ENCODE results near the gene DOCK4. TPM values are rescaled to one million over a fixed set of nuclear protein-coding genes. Genes with fewer than 3 reads are reported as not detected.

Gene DOCK4
- total and polyA plus RNA-seq, 2 of the 8 experiments (the other 6 are each of a cell fraction or from before 2014, with no cell fraction given): 5.1 to 23.6 TPM

DNA sequence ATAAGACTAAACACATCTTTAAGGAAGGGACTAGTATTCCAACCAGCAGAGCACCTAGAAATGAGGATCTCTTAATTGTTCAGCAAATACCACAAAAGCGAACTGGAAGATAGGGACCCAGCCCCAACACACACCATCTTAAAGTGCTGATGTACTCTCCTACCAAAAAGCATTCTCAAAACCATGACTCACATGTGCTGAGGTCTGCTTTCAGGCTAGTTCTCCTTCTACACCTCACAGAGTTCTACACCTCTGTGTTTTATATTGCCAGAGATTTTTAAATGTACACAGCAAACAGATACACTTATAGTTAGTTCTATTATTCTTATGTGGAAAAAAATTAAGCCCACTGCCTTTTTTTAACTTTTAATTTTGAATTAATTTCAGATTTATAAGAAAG is 191.9 kb downstream of the DOCK4 start:
- FAIRE-seq (no peak), DNase-seq (ENCODE audit: low read depth in 1 of 2, low spot score in 2 of 2) (no peak)
- Histone ChIP-seq H3K4ac (replicated peaks; ENCODE audit: insufficient read length, low read depth, low read length) (no peak overlapping the region), H3K36me3 (ENCODE audit: control insufficient read depth in 2 of 4, insufficient read depth in 4 of 4, low read length in 3 of 4) (no peaks in the 10 kb centered on the region), H3K23ac (ENCODE audit: insufficient read length) (no peak overlapping the region), H2AK5ac (ENCODE audit: low read depth, low read length) (no peak overlapping the region), H3K23me2 (ENCODE audit: low read depth, low read length) (no peaks in the 10 kb centered on the region), H3K14ac (ENCODE audit: insufficient read length) (no peak overlapping the region), H4K91ac (replicated peaks; ENCODE audit: insufficient read length, low read length) (no peak overlapping the region), H3K27ac (ENCODE audit: low read depth, low read length) (no peak overlapping the region), H2BK5ac (ENCODE audit: low read depth, low read length) (no peak overlapping the region), H3K4me3 (ENCODE audit: extremely low read depth in 1 of 4, insufficient read depth in 2 of 4, low read depth in 3 of 4, low read length in 4 of 4) (no peak overlapping the region), H2BK20ac (ENCODE audit: low read length) (no peak overlapping the region), H2AFZ (ENCODE audit: low read length) (no peak overlapping the region), H3K4me1 (replicated peaks in 1 of 4; ENCODE audit: control insufficient read depth in 3 of 4, insufficient read depth in 4 of 4, low read length in 3 of 4) (no peaks in the 10 kb centered on the region), H3K9ac (replicated peaks in 1 of 4; ENCODE audit: extremely low read depth in 1 of 4, low read depth in 3 of 4, low read length in 3 of 4) (no peak overlapping the region), H3K9me3 (ENCODE audit: insufficient read depth in 2 of 2, low read depth in 1 of 2, low read length in 1 of 2) (no peaks in the 10 kb centered on the region), H3K56ac (replicated peaks; ENCODE audit: insufficient read length, low read depth, low read length) (no peak overlapping the region), H2BK120ac (replicated peaks; ENCODE audit: low read depth, low read length) (no peak overlapping the region), H3K18ac (ENCODE audit: extremely low read depth, low read length) (no peak overlapping the region), H2BK15ac (ENCODE audit: low read length) (no peak overlapping the region), H4K8ac (ENCODE audit: extremely low read depth, insufficient read depth, low read length) (no peak overlapping the region), H4K5ac (ENCODE audit: insufficient read length, low read depth, low read length) (no peak overlapping the region), H4K20me1 (replicated peaks in 1 of 2; ENCODE audit: control insufficient read depth in 1 of 2, insufficient read depth in 2 of 2, low read length in 2 of 2) (no peaks in the 10 kb centered on the region), H3K79me1 (ENCODE audit: low read depth, low read length) (no peaks in the 10 kb centered on the region), H3K4me2 (ENCODE audit: insufficient read depth in 1 of 2, low read depth in 2 of 2, low read length in 2 of 2) (no peak overlapping the region), H3K27me3 (replicated peaks in 1 of 4; ENCODE audit: control insufficient read depth in 3 of 4, extremely low read depth in 1 of 4, insufficient read depth in 3 of 4, low read length in 3 of 4) (no peaks in the 10 kb centered on the region), H3K79me2 (ENCODE audit: control insufficient read depth in 1 of 2, insufficient read depth in 2 of 2, low read length in 2 of 2) (peaks cover 0 to 3% of the 10 kb centered on the region in 2 experiments; a peak in 1 of 4 replicates), H2BK12ac (ENCODE audit: low read depth, low read length) (no peak overlapping the region)
- 100% methylated on average over 1 of the region's 1 CpG; no CpG with 5 or more reads in 1 of the 2 experiments for WGBS, 2 experiments (ENCODE audit: extremely low coverage in 1 of 2, insufficient coverage in 1 of 2, insufficient read length in 1 of 2, insufficient replicate concordance in 2 of 2, low coverage in 1 of 2, low lambda C conversion rate in 2 of 2, missing lambda C conversion rate in 1 of 2)
- ChIA-PET POLR2A (ENCODE audit: partially characterized antibody) (no interaction called here), CTCF (ENCODE audit: partially characterized antibody) (no interaction called here)
- TF ChIP-seq FOSL1 (IDR thresholded peaks at IDR 0.05; ENCODE audit: insufficient read depth, low read depth, low read length) (no peak), RNF2 (IDR thresholded peaks at IDR 0.05; ENCODE audit: borderline replicate concordance, low read depth, low read length, missing control alignments, poor library complexity, severe bottlenecking) (no peak), ZNF274 (IDR thresholded peaks at IDR 0.05; ENCODE audit: borderline replicate concordance, extremely low read depth, low read length) (no peak), POU5F1 (IDR thresholded peaks at IDR 0.05; ENCODE audit: low read depth, low read length) (no peak), BCL11A (IDR thresholded peaks at IDR 0.05; ENCODE audit: low read depth in 2 of 2, low read length in 2 of 2) (no peak), POLR2A (IDR thresholded peaks at IDR 0.05; ENCODE audit: control extremely low read depth in 1 of 2, low read depth in 2 of 2, low read length in 2 of 2) (no peak), JUN (IDR thresholded peaks at IDR 0.05; ENCODE audit: low read depth, low read length) (no peak), PHF8 (conservative IDR thresholded peaks at IDR 0.05; ENCODE audit: low read depth, low read length) (no peak), RFX5 (IDR thresholded peaks at IDR 0.05; ENCODE audit: borderline replicate concordance, low read depth, low read length) (no peak), SIRT6 (IDR thresholded peaks at IDR 0.05; ENCODE audit: low read length) (no peak), SP2 (IDR thresholded peaks at IDR 0.05; ENCODE audit: low read length) (no peak), CEBPB (IDR thresholded peaks at IDR 0.05; ENCODE audit: low read depth, low read length) (no peak), MAFK (IDR thresholded peaks at IDR 0.05; ENCODE audit: low read depth, low read length) (no peak), SRF (IDR thresholded peaks at IDR 0.05; ENCODE audit: low read depth, low read length) (no peak)
- TF ChIP-seq, protein P1, sequence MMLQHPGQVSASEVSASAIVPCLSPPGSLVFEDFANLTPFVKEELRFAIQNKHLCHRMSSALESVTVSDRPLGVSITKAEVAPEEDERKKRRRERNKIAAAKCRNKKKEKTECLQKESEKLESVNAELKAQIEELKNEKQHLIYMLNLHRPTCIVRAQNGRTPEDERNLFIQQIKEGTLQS (IDR thresholded peaks at IDR 0.05; ENCODE audit: insufficient read depth, low read depth, low read length): no peak

Measured in H1 (cell line).